ENCODE results near the gene CARM1. TPM values are rescaled to one million over a fixed set of nuclear protein-coding genes. Genes with fewer than 3 reads are reported as not detected.
A peak's percentile ranks its signal among the peaks of the same experiment; 100 is the strongest.
"Not testable (repeated sequence)": the region's sequence is repeated elsewhere in the genome, so short reads cannot be mapped to it uniquely, and the experiment has no call there.

CARM1 gene
- total RNA-seq, 1 experiment from 2014 or later, result 51.7 TPM

GRCh38 chr19:10876459-10877240 lies 5.3 kb downstream of the CARM1 start:
- no peak for TF ChIP-seq CTCF (IDR thresholded peaks at IDR 0.05; ENCODE audit: unreplicated experiment)
- no peaks in the 10 kb centered on the region for H3K9me3 Mint-ChIP-seq (ENCODE audit: unreplicated experiment)
- intact Hi-C loops (cut with micrococcal nuclease), result no loop called here
- no TSS peak for BruUV-seq (replicated peaks)
- H3K4me1 Mint-ChIP-seq (ENCODE audit: insufficient read depth, unreplicated experiment), result peaks cover 8% of the 10 kb centered on the region
- H3K27me3 Mint-ChIP-seq (ENCODE audit: insufficient read depth, unreplicated experiment), result no peaks in the 10 kb centered on the region
- no peak overlapping the region for H3K27ac Mint-ChIP-seq (ENCODE audit: low read depth, unreplicated experiment)
- ChIA-PET POLR2A (no interaction called here), CTCF (interaction anchor here (1.3 kb wide), 2 partner anchors 12 kb away, joined by 4 to 6 read pairs; no protein-coding TSS in a partner anchor)
- H3K36me3 Mint-ChIP-seq (ENCODE audit: insufficient read depth, unreplicated experiment), result peaks cover 11% of the 10 kb centered on the region
- no peak overlapping the region for H3K4me3 Mint-ChIP-seq (ENCODE audit: unreplicated experiment)
- no peak for DNase-seq (ENCODE audit: unreplicated experiment)

DNA sequence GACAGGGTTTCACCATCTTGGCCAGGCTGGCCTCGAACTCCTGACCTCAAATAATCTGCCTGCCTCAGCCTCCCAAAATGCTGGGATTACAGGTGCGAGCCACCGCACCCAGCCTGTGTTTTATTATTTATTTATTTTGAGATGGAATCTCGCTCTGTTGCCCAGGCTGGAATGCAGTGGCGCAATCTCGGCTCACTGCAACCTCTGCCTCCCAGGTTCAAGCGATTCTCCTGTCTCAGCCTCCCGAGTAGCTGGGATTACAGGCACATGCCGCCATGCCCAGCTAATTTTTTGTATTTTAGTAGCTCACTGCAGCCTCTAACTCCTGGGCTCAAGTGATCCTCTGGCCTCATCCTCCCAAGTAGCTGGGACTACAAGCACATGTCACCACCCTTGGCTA lies 6.3 kb downstream of the CARM1 start:
- H3K9me3 Mint-ChIP-seq (ENCODE audit: unreplicated experiment); intact Hi-C loops (cut with micrococcal nuclease); H3K27me3 Mint-ChIP-seq (ENCODE audit: insufficient read depth, unreplicated experiment); DNase-seq (ENCODE audit: unreplicated experiment); H3K4me1 Mint-ChIP-seq (ENCODE audit: insufficient read depth, unreplicated experiment); H3K4me3 Mint-ChIP-seq (ENCODE audit: unreplicated experiment); H3K36me3 Mint-ChIP-seq (ENCODE audit: insufficient read depth, unreplicated experiment); BruUV-seq (replicated peaks): not testable (repeated sequence)
- H3K27ac Mint-ChIP-seq (ENCODE audit: low read depth, unreplicated experiment), result peak overlapping the region; percentile 12
- CTCF ChIA-PET, result interaction anchor here (1.3 kb wide), 2 partner anchors 11 to 13 kb away, joined by 4 to 6 read pairs; no protein-coding TSS in a partner anchor
- POLR2A ChIA-PET, result interaction anchor here (0.7 kb wide), 1 partner anchor 67 kb away, joined by 3 read pairs; no protein-coding TSS in a partner anchor

DNA sequence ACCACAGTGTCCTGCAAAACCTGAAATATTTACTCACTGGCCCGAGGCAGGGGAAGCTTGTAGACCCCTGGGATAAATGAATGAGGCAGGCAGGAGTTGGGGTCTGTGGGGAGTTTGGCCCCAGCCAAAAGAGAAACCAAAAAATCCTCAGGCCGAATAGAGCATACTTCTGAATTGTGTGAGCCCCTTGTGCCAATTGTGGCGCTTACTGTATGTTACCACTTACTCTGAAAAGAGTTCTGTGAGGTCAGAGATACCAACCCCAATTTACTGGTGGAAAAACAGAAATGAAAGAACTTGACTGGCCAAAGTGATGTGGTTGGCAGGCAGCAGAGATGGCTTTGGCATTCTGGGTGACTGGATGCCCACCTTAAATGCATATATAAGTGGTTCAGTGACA lies 6.9 kb downstream of the CARM1 start:
- no peak for TF ChIP-seq CTCF (IDR thresholded peaks at IDR 0.05; ENCODE audit: unreplicated experiment)
- Mint-ChIP-seq H3K36me3 (ENCODE audit: insufficient read depth, unreplicated experiment) (peaks cover 4% of the 10 kb centered on the region), H3K27ac (ENCODE audit: low read depth, unreplicated experiment) (peak overlapping the region; percentile 12), H3K9me3 (ENCODE audit: unreplicated experiment) (no peaks in the 10 kb centered on the region), H3K27me3 (ENCODE audit: insufficient read depth, unreplicated experiment) (no peaks in the 10 kb centered on the region), H3K4me3 (ENCODE audit: unreplicated experiment) (no peak overlapping the region), H3K4me1 (ENCODE audit: insufficient read depth, unreplicated experiment) (peaks cover 8% of the 10 kb centered on the region)
- CTCF ChIA-PET, result no interaction called here
- POLR2A ChIA-PET, result interaction anchor here (0.7 kb wide), 1 partner anchor 66 kb away, joined by 3 read pairs; no protein-coding TSS in a partner anchor
- no peak for DNase-seq (ENCODE audit: unreplicated experiment)
- intact Hi-C loops (cut with micrococcal nuclease), result no loop called here
- BruUV-seq (replicated peaks), result no TSS peak

DNA sequence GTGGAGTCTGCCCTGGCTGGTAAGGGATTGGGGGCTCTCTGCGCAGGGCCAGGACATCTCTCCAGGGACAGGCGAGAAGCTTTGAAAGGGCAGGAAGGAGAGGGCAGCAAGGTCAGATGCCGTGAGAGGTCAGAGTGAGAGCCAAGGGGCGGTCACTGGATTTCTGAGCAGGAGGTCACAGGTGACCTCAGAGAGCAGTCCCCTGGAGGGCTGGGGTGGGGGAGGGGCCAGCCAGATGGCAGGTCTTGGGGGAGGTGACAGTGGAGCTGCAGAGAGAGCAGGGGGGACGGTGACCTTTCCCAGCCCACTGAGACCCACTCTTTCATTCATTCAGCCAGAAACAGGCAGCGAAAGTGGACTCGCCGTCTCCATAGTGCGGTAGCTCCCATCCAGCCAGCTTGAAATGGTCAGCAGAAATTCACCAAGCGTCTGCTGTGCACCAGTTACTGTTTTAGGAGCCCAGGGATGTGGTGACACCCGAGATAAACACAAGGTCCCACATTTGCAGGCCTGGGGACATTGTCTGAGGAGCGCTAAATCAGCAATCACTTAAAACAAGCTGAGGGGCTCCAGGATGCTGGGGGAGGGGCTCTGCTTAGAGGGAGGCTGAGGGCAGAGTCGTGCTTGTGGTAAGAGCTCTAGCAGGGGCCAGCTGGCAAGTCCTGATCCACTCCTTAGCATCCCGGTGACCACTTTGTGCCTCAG lies 10.2 kb downstream of the CARM1 start:
- intact Hi-C loops (cut with micrococcal nuclease), result no loop called here
- Mint-ChIP-seq H3K4me3 (ENCODE audit: unreplicated experiment) (no peak overlapping the region), H3K27me3 (ENCODE audit: insufficient read depth, unreplicated experiment) (no peaks in the 10 kb centered on the region), H3K9me3 (ENCODE audit: unreplicated experiment) (no peaks in the 10 kb centered on the region), H3K36me3 (ENCODE audit: insufficient read depth, unreplicated experiment) (peaks cover 4% of the 10 kb centered on the region), H3K27ac (ENCODE audit: low read depth, unreplicated experiment) (no peak overlapping the region), H3K4me1 (ENCODE audit: insufficient read depth, unreplicated experiment) (peaks cover 8% of the 10 kb centered on the region)
- POLR2A ChIA-PET, result no interaction called here
- CTCF ChIA-PET, result interaction anchor here (0.5 to 1.4 kb wide), 4 partner anchors 9 to 301 kb away, joined by 3 to 6 read pairs (median 4); partner anchors contain the start of gene CARM1
- DNase-seq (ENCODE audit: unreplicated experiment), result no peak
- BruUV-seq (replicated peaks), result no TSS peak
- no peak for TF ChIP-seq CTCF (IDR thresholded peaks at IDR 0.05; ENCODE audit: unreplicated experiment)
